Measurements from ENCODE around the gene PCDH18. TPM values are rescaled to one million over a fixed set of nuclear protein-coding genes. Genes with fewer than 3 reads are reported as not detected.

Gene PCDH18
- total and polyA plus RNA-seq, 2 donors from 2014 or later = 2.2 to 10.1 TPM

DNA sequence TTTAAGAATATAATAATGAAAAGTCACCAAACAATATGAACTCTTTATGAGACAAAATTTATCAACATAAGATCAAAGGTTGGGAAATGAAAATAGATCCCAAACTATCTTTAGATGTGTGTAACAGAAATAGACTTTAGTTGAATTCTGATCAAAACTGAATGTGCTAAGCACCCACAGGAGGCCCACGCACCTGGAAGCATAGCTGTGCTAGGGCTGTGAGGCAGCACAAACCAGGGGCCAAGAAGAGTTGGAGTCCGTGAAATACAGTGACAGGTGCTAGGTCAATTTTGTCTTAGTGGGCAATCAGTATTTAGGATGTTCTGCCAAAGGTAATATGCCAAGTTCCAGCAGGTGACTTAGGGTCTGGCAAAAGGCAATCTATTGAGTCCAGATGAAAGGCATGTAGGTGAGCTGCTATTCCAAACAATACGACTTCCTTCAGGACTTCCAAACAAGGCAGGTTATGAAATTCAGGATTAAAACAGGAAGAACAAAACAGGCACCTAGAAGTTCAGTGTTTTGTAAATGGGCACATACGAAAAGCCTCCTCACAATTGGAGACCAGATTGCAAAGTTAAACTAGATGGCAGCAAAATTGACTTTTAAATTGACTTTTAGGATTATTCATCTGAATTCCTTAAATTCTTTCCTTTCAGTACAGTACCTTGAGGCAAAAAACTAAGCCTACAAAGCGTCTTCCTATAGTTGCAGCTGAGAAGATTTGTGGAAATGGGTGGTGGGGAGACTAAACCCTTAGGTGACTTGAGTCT lies 4.7 kb upstream of the PCDH18 start:
- intact Hi-C loops (cut with DNase I) = no loop called here
- no peaks in the 10 kb centered on the region for H3K4me1 ChIP-seq (ENCODE audit: control insufficient read depth in 2 of 3, insufficient read depth in 2 of 3, low read depth in 1 of 3, low read length in 3 of 3)
- TF ChIP-seq, protein P1, sequence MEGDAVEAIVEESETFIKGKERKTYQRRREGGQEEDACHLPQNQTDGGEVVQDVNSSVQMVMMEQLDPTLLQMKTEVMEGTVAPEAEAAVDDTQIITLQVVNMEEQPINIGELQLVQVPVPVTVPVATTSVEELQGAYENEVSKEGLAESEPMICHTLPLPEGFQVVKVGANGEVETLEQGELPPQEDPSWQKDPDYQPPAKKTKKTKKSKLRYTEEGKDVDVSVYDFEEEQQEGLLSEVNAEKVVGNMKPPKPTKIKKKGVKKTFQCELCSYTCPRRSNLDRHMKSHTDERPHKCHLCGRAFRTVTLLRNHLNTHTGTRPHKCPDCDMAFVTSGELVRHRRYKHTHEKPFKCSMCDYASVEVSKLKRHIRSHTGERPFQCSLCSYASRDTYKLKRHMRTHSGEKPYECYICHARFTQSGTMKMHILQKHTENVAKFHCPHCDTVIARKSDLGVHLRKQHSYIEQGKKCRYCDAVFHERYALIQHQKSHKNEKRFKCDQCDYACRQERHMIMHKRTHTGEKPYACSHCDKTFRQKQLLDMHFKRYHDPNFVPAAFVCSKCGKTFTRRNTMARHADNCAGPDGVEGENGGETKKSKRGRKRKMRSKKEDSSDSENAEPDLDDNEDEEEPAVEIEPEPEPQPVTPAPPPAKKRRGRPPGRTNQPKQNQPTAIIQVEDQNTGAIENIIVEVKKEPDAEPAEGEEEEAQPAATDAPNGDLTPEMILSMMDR (IDR thresholded peaks at IDR 0.05; ENCODE audit: borderline replicate concordance, extremely low read depth, insufficient read depth) = no peak
- H3K27ac ChIP-seq (ENCODE audit: low read depth in 2 of 2, low read length in 2 of 2) = no peak overlapping the region
- H3K4me3 ChIP-seq (ENCODE audit: low read length in 3 of 3) = no peak overlapping the region
- FAIRE-seq (no peak), DNase-seq (no peak)
- H3K9me3 ChIP-seq (ENCODE audit: control insufficient read depth in 2 of 3, insufficient read depth in 1 of 3, low read length in 3 of 3) = no peaks in the 10 kb centered on the region
- H3K9ac ChIP-seq (ENCODE audit: low read length in 3 of 3) = no peak overlapping the region
- no peaks in the 10 kb centered on the region for H3K27me3 ChIP-seq (ENCODE audit: control insufficient read depth, insufficient read depth, low read length)
- no peaks in the 10 kb centered on the region for H3K36me3 ChIP-seq (ENCODE audit: control insufficient read depth in 2 of 3, insufficient read depth in 3 of 3, low read length in 3 of 3)

DNA sequence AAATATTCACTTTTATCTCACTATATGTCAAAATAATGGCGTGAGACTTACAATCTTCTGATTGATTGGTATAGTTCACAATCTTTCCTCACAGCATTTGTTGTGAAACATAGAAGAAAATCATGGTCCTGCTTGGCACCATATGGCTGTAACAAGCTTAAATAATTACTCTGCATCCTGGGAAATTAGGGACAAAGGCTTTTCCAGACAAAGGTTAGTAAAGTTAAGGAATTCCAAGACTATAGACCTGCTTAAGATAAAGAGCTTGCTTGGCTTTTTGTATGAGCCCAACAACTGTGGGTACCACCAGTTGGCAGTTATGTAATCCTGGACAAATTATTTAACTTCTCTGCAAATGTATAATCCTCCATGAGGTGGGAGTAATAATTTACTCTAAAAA lies 3.4 kb upstream of the PCDH18 start:
- Histone ChIP-seq H3K4me3 (ENCODE audit: low read length in 3 of 3) (no peak overlapping the region), H3K27ac (ENCODE audit: low read depth in 2 of 2, low read length in 2 of 2) (no peak overlapping the region), H3K27me3 (ENCODE audit: control insufficient read depth, insufficient read depth, low read length) (no peaks in the 10 kb centered on the region), H3K4me1 (ENCODE audit: control insufficient read depth in 2 of 3, insufficient read depth in 2 of 3, low read depth in 1 of 3, low read length in 3 of 3) (no peaks in the 10 kb centered on the region), H3K9me3 (ENCODE audit: control insufficient read depth in 2 of 3, insufficient read depth in 1 of 3, low read length in 3 of 3) (no peaks in the 10 kb centered on the region), H3K36me3 (ENCODE audit: control insufficient read depth in 2 of 3, insufficient read depth in 3 of 3, low read length in 3 of 3) (no peaks in the 10 kb centered on the region), H3K9ac (ENCODE audit: low read length in 3 of 3) (no peak overlapping the region)
- intact Hi-C loops (cut with DNase I) = no loop called here
- TF ChIP-seq, protein P1 (IDR thresholded peaks at IDR 0.05; ENCODE audit: borderline replicate concordance, extremely low read depth, insufficient read depth) = no peak
- FAIRE-seq = no peak
- no peak for DNase-seq

DNA sequence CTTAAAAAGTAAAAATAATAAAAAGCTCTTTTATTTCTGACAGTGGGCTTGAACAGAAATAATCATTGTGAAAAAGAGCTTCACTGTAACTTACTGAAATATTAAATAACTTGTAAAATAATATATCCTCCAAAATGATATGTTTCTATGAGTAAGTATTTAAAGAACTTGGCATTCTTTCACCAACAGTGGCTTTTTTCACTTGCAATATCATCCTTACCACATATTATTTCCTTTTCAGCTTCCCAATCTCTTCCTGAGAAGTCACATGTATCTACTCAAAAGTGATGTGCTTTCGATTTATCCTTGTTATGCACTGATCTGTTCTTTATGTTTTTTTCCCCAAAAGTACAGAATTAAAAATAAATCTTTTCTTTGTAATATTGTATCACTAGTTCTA lies 2.2 kb upstream of the PCDH18 start:
- FAIRE-seq = no peak
- no peaks in the 10 kb centered on the region for H3K4me1 ChIP-seq (ENCODE audit: control insufficient read depth in 2 of 3, insufficient read depth in 2 of 3, low read depth in 1 of 3, low read length in 3 of 3)
- H3K4me3 ChIP-seq (ENCODE audit: low read length in 3 of 3) = no peak overlapping the region

More for the DNA sequence above, 2.2 kb upstream of the PCDH18 start:
- TF ChIP-seq, protein P1 (IDR thresholded peaks at IDR 0.05; ENCODE audit: borderline replicate concordance, extremely low read depth, insufficient read depth) = no peak
- intact Hi-C loops (cut with DNase I) = no loop called here
- no peaks in the 10 kb centered on the region for H3K36me3 ChIP-seq (ENCODE audit: control insufficient read depth in 2 of 3, insufficient read depth in 3 of 3, low read length in 3 of 3)
- no peak for DNase-seq
- no peak overlapping the region for H3K27ac ChIP-seq (ENCODE audit: low read depth in 2 of 2, low read length in 2 of 2)
- H3K9me3 ChIP-seq (ENCODE audit: control insufficient read depth in 2 of 3, insufficient read depth in 1 of 3, low read length in 3 of 3) = no peaks in the 10 kb centered on the region
- H3K27me3 ChIP-seq (ENCODE audit: control insufficient read depth, insufficient read depth, low read length) = no peaks in the 10 kb centered on the region
- no peak overlapping the region for H3K9ac ChIP-seq (ENCODE audit: low read length in 3 of 3)

Measured in kidney (tissue), 14 donors.